ENCODE data around the gene ACOT8. TPM values are rescaled to one million over a fixed set of nuclear protein-coding genes. Genes with fewer than 3 reads are reported as not detected.
A peak's percentile ranks its signal among the peaks of the same experiment; 100 is the strongest.

Gene ACOT8
- total and polyA plus RNA-seq, 9 of the 15 experiments (the other 6 are each of a cell fraction or from before 2014, with no cell fraction given) = 8.2 to 46.7 (median 20.7) TPM

GRCh38 chr20:45826381-45827019 lies 30.7 kb downstream of the ACOT8 start:
- ChIA-PET CTCF (ENCODE audit: low intra/inter-chr PET ratio) (no interaction called here), POLR2A (interaction anchor here (0.6 to 0.7 kb wide), 6 partner anchors 48 to 941 kb away, joined by 3 read pairs; partner anchors contain the start of gene YWHAB)
- BruUV-seq (replicated peaks) = no TSS peak
- WGBS (ENCODE audit: insufficient coverage, low coverage, missing lambda C conversion rate) = 28% methylated on average over 5 of the region's 6 CpGs
- Histone ChIP-seq H3K4me3 (no peak overlapping the region), H3K4me1 (replicated peaks in 1 of 2; ENCODE audit: control insufficient read depth in 2 of 2, insufficient read depth in 2 of 2, low read length in 2 of 2) (peaks cover 14 to 32% of the 10 kb centered on the region in 2 experiments; a peak in 4 of 5 replicates), H4K20me1 (replicated peaks; ENCODE audit: control insufficient read depth, insufficient read depth, low read length) (no peaks in the 10 kb centered on the region), H2AFZ (ENCODE audit: low read depth, low read length) (peak overlapping the region; percentile 53; the same call in 1 of the 2 replicates), H3K36me3 (ENCODE audit: control insufficient read depth, insufficient read depth, low read length) (no peaks in the 10 kb centered on the region), H3K79me2 (ENCODE audit: control insufficient read depth, insufficient read depth, low read length) (no peaks in the 10 kb centered on the region), H3K9me3 (replicated peaks; ENCODE audit: control insufficient read depth, insufficient read depth, low read depth, low read length) (no peaks in the 10 kb centered on the region), H3K9ac (ENCODE audit: insufficient read depth in 1 of 2, low read depth in 2 of 2, low read length in 2 of 2) (peak overlapping the region in 1 of 2 experiments; percentile 10; a peak in 1 of 4 replicates), H3K27me3 (ENCODE audit: control insufficient read depth in 2 of 2, insufficient read depth in 2 of 2, low read length in 2 of 2) (peaks cover 0 to 4% of the 10 kb centered on the region in 2 experiments; a peak in 1 of 5 replicates), H3K9me1 (ENCODE audit: control insufficient read depth, insufficient read depth, low read length) (no peaks in the 10 kb centered on the region), H3K4me2 (ENCODE audit: insufficient read depth, low read length) (no peak overlapping the region), H3K27ac (ENCODE audit: extremely low read depth, low read depth, low read length) (no peak overlapping the region)
- TF ChIP-seq KLF6 (CRISPR knock-in tag; IDR thresholded peaks at IDR 0.05; ENCODE audit: borderline replicate concordance) = no peak
- peak; percentile 57 for TF ChIP-seq FOSL1 (tag; conservative IDR thresholded peaks at IDR 0.05)
- peak; percentile 60 for TF ChIP-seq ATF3 (IDR thresholded peaks at IDR 0.05)
- no peak for TF ChIP-seq ATF3 (CRISPR knock-in tag; conservative IDR thresholded peaks at IDR 0.05)
- no peak for TF ChIP-seq ZFP91 (CRISPR knock-in tag; IDR thresholded peaks at IDR 0.05)
- no peak for TF ChIP-seq L3MBTL2 (IDR thresholded peaks at IDR 0.05)
- peak; percentile 68 for TF ChIP-seq JUND (IDR thresholded peaks at IDR 0.05; ENCODE audit: borderline replicate concordance, low read depth, low read length)
- no peak; the same call in 2 of the 3 replicates for TF ChIP-seq JUND (tag; IDR thresholded peaks at IDR 0.05; ENCODE audit: borderline replicate concordance, low read depth, low read length)
- TF ChIP-seq JUN (IDR thresholded peaks at IDR 0.05; ENCODE audit: borderline replicate concordance, low read depth, low read length) = 0 out of 2 replicates have a peak, but pooled peaks have one; percentile 5
- TF ChIP-seq JUN (CRISPR knock-in tag; IDR thresholded peaks at IDR 0.05; ENCODE audit: borderline replicate concordance) = no peak
- TF ChIP-seq ZKSCAN1 (IDR thresholded peaks at IDR 0.05; ENCODE audit: low read depth, low read length) = peak; percentile 85; the same call in 1 of the 2 replicates
- DNase-seq (ENCODE audit: extremely low read depth in 1 of 4, low spot score in 3 of 4) (peak; percentile 52 to 67 (median 58)), ATAC-seq (peak; percentile 56), FAIRE-seq (peak; percentile 6)
- intact Hi-C loops (cut with micrococcal nuclease) = no loop called here
- in situ Hi-C loops (cut with MboI) = no loop called here

Data from K562 (cell line).